Hypothalamus (tissue), 51 donors: ENCODE results near the gene CATSPERB.
"Not testable (repeated sequence)": the region's sequence is repeated elsewhere in the genome, so short reads cannot be mapped to it uniquely, and the experiment has no call there.

Experiments used
- DNase-seq, 51 donors: peaks; one replicate each; lab custom pipeline; 2025; lab: John Stamatoyannopoulos, UW

The CATSPERB gene

GRCh38 chr14:91681118-91681517, 50.8 kb downstream of the CATSPERB start:
- DNase-seq, result no peak

- no peak for DNase-seq
Measured at GRCh38 chr14:91679273-91679672, 52.6 kb downstream of the CATSPERB start.

- DNase-seq, result not testable (repeated sequence)
Measured at GRCh38 chr14:91677687-91678086, 54.2 kb downstream of the CATSPERB start.

- no peak for DNase-seq
Measured at GRCh38 chr14:91674911-91675310, 57.0 kb downstream of the CATSPERB start.

DNA sequence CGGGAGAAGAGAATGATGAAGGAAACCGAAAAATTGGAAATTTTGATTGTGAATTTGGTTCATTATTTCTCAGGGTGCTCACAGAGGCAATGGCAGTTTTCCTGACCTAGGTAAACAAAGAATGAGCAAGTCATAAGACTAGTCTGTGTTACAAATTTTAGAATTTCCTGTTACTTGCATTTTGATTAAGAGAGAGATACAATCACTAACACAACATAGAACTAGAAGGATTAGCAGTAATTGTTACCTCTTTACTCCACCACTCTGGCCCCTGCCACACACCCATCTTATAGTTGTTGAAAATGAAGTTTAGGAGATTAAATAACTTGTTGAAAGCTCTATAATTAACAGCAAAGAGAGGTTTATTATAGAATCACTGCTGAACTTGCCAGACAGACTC, 62.0 kb downstream of the CATSPERB start:
- no peak for DNase-seq

- not testable (repeated sequence) for DNase-seq
Measured at GRCh38 chr14:91667101-91667500, 64.8 kb downstream of the CATSPERB start.

- no peak for DNase-seq
Measured at GRCh38 chr14:91660790-91661189, 71.1 kb downstream of the CATSPERB start.

- DNase-seq, result no peak
Measured at GRCh38 chr14:91654836-91655235, 77.0 kb downstream of the CATSPERB start.

- DNase-seq, result no peak
Measured at GRCh38 chr14:91653451-91653850, 78.4 kb downstream of the CATSPERB start.

- peak in 4 of 51 donors; percentile 2 to 22 (median 10) for DNase-seq
Measured at GRCh38 chr14:91649930-91650329, 82.0 kb downstream of the CATSPERB start.

DNA sequence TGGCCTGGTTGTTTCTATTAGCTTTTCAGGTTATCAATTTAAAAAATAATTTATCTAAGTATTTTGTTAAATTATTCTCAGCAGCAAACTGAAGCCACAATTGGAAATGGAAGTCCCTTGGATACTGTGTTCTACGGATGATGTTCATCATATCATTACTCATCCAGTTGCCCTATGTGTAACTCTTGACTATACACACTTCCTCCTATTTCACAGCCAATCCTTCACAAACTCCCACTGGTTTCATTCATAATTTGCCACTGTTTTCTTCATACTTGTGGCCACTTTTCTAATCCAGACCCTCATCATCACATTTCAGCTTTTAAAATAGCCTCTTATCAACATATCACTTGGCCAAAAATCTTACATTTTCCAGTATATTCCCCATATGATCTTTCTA, 84.0 kb downstream of the CATSPERB start:
- no peak for DNase-seq

GRCh38 chr14:91636604-91637003, 95.3 kb downstream of the CATSPERB start:
- DNase-seq, result no peak

GRCh38 chr14:91624757-91625156, 107.1 kb downstream of the CATSPERB start:
- DNase-seq, result no peak

DNA sequence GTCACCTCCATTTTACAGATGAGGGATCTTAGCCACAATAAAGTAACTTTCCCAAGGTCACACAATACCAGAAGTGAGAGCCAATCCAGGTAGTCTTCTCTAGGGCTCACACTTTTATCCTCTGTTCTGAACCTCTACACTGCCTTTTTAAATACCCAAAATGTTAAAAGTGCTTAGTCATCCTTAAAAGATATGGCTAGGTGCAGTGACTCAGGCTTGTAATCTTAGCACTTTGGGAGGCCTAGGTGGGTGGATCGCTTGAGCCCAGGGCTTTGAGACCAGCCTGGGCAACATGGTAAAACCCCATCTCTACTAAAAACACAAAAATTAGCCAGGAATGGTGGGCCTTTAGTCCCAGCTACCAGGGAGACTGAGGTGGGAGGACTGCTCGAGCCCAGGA, 117.7 kb downstream of the CATSPERB start:
- DNase-seq, result no peak

- no peak for DNase-seq
Measured at GRCh38 chr14:91613459-91614112, 118.3 kb downstream of the CATSPERB start.

DNA sequence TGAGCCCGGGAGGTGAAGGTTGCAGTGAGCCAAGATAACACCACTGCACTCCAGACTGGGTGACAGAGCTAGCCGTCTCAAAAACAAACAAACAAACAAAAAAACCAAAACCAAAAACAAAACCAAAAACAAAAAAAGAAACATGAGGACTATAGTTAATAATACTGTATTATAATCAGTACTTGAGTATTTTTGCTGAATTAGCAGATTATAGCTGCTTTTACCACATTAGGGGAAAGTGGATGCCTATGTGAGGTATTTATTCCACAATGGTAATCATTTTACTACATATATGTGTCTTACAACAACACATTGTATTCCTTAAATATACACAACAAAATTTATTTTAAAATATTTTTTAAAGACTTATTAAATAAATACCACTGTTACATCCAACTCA, 120.4 kb downstream of the CATSPERB start:
- DNase-seq, result no peak

GRCh38 chr14:91609161-91609560, 122.7 kb downstream of the CATSPERB start:
- no peak for DNase-seq

DNA sequence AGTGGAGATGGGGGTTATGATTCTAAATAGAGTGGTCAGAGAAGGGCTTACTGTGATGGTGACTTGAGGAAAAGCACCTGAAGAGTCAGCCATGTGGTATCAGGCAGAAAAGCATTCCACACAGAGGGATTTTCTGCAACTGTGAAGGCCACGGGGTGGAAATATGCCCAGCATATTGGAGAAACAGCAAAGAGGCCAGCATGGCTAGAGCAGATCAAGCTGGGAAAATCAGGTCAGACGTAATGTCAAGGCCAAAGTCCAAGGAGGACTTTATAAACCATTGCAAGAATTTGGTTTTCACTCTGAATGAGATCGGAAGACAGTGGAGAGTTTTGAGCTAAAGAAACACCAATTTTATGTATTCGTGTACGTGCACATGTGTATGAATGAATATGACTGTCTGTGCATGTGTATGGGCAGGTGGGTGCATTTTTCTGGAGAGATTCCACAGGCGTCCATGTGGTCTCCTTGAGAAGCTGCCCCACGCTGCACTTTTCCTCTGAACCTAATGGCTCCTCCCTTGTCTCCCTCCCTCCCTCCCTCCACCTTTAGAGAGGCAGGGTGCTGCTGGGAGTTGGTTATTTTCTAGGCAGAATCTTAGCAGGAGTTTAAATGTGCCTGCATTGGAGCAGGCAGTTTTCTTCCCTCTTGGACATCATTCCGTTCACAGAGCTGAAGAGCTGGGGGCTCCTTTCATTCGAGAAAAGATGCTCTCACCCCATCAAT, 124.4 kb downstream of the CATSPERB start:
- no peak for DNase-seq

DNA sequence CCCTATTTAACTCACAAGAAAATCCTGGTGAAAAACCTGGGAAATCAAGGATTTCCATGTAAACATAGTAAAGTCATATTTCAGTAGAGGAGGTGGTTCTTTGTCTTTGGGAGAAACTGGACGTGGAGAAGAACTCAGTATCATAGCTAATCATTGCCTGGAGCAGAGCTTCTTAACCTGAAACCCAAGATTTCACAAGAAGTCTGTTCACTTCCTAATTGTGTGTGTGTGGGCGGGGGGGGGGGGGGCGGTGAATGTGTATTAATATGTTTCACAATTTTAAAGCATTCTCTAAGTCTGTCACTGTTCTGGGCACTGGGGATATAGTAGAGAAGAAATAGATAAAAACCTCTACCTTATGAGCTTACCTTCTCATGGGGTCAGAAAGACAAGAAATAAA, 125.0 kb downstream of the CATSPERB start:
- no peak for DNase-seq

DNA sequence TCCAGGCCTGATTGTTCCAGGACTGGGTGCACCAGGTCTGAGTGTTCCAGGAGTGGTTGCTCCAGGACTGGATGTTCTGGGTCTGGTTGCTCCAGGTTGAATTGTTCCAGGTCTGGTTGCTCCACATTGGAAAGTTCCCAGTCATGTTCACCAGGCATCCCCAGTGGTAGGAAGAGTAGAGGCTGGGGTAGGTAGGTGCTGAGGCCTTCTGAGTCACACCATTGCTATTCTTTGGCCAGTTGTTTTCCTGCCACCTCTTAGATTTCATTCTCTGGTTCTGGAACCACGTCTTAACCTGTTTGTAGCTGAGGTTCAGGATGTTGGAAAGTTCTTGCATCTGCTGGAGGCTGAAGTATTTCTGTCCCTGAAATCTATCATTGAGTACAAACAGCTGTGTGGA, 127.3 kb downstream of the CATSPERB start:
- DNase-seq, result not testable (repeated sequence)

- no peak for DNase-seq
Measured at GRCh38 chr14:91599994-91600393, 131.9 kb downstream of the CATSPERB start.

DNA sequence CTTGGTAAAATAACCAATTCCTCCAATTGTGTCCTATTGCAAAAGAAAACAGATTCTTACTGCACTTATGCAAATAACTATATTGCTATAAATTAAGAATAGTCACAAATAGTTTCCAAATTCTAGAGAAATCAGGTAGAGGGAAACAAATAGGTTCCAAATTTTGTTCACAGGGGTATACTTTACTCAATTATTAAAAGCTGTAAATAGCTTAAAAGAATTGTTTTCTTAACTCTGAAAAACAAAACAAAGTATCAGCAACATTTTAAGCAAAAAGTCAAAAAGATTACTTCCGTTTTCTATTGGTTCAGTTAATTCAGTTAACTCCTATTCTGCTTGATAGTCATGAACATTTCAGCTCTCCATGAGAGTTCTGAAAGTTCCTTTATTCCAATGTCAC, 136.2 kb downstream of the CATSPERB start:
- DNase-seq, result no peak
